Activated T-helper 1 cell treated with anti-CD3 and anti-CD28 coated beads, Interleukin-2, amount 50 U/mL, for 16 hours (primary cell): ENCODE measurements around the gene ZFYVE28.
"Not testable (repeated sequence)": the region's sequence is repeated elsewhere in the genome, so short reads cannot be mapped to it uniquely, and the experiment has no call there.

Source experiments
- DNase-seq, 2 donors: peaks; one replicate each; pipeline ENCODE4 v3.0.0-alpha.2; 2020; ENCODE audit warnings: low read depth in 1 of 2, low spot score in 1 of 2

Gene ZFYVE28

DNA sequence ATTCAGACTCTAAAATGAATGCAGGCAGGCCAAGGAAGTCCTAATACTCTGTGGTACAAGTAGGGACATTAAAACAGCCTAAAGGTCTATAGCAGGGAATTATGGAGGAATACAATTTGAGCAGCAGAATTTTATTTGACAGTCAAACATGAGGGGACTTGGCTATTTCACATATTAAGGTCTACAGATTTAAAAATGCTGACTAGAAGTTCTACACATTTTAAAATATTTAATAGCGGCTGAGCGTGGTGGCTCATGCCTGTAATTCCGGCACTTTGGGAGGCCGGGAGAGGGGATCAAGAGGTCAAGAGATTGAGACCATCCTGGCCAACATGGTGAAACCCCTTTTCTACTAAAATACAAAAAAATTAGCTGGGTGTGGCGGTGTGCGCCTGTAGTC lies 187.4 kb downstream of the ZFYVE28 start:
- no peak for DNase-seq

DNA sequence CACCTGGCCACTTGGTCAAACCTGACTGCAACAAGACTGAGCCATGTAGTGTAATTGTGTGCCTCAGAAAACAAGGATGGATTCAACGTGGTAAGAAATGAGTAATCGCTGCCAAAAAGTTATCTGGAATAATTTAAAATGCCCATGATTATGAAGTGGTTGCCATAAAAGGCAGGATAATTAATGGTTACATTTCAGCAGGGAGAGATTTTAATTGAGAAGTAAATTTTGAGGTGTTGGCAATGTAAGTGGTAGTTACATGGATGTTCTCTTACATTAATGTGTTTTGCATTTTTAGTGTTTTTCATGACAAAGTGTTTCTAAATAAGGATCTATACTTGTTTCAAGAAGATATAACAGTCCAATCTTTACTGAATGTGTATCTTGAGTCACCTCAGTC lies 192.2 kb downstream of the ZFYVE28 start:
- no peak for DNase-seq

DNA sequence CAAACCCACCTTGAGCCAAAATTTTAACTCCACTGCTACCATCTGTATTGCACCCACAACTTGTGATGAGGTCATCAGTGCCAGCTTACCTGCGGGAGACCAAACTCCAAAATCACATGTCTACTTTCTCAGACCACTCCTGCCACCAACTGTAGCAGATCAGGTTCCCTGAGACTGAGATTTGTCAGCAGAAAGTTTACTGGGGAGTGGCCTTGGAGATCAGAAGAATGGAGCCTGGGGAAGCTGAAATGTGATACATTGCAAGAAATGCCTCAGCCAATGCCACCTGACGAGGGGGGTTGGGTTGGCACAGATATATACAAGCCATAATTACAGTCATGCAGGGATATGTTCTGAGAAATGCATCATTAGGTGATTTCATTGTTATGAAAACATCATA lies 195.6 kb downstream of the ZFYVE28 start:
- DNase-seq, result no peak

DNA sequence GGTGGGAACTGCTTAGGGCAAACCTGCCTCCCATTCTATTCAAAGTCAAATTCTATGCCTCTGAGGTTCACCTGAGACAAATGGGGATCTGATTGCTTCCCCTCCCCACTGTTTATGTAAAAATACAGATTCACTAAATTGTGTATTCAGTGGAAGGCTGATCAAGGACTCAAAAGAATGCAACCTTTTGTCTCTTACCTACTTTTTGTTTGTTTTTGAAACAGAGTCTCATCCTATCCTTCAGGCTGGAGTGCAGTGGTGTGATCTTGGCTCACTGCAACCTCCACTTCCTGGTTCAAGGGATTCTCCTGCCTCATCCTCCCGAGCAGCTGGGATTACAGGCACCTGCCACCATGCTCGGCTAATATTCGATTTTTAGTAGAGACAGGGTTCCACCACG lies 197.1 kb downstream of the ZFYVE28 start:
- not testable (repeated sequence) for DNase-seq

DNA sequence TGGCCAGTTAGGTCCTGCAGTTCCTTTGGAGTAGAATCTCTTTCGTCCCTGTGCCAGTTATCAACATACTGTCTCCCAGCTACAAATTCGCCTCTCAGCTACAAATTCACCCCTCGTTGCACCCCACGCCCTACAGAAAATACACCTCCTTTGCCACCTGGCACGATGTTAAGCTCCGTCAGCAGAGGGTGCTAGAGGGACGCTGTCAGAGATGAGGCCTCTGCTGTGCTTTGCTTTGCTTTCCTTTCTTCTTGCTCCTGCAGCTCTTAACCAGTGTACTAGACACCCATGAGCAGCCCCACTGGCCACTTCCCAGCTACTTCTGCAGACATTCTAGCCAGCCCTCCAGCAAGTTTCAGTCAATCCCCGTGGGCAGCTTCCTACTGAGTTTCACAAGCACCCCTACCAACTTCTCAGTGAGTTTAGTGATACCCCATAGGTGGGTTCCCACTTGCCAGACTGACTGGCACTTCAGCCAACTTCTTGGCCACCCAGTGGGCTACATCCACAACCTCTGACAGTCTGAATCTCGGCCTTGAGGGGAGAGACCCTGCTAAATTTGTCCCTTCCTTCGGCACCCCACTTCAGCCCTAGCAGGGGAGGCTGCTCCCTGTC lies 198.3 kb downstream of the ZFYVE28 start:
- peak; percentile 53 to 64 for DNase-seq
